Astrocyte (in vitro differentiated cells and primary cell): ENCODE measurements around the gene GSS. TPM values are rescaled to one million over a fixed set of nuclear protein-coding genes. Genes with fewer than 3 reads are reported as not detected.
A peak's percentile ranks its signal among the peaks of the same experiment; 100 is the strongest.

Source experiments
- DNase-seq: peaks from one replicate; pipeline ENCODE4 v3.0.0-alpha.2; 2010; ENCODE audit warnings: low read depth
- FAIRE-seq: peaks from 2 replicates; lab custom pipeline; 2011; peaks lifted over from hg19 to GRCh38; lab: Jason Lieb, UNC
- H2AFZ ChIP-seq: 2 replicates; pipeline ENCODE4 v1.6.0; 2012; ENCODE audit warnings: low read depth, low read length, inconsistent platforms
- H3K27ac ChIP-seq: 2 replicates; pipeline ENCODE4 v1.5.1; 2011; ENCODE audit warnings: low read depth, low read length, inconsistent platforms
- H3K27me3 ChIP-seq: 2 replicates; pipeline ENCODE4 v1.6.0; 2011; ENCODE audit warnings: low read length, inconsistent platforms; ENCODE audit not compliant: insufficient read depth
- H3K36me3 ChIP-seq: 2 replicates; pipeline ENCODE4 v1.5.1; 2011; ENCODE audit warnings: low read length, inconsistent platforms; ENCODE audit not compliant: insufficient read depth
- H3K4me1 ChIP-seq: 2 replicates; pipeline ENCODE4 v1.5.1; 2011; ENCODE audit warnings: low read length, inconsistent platforms; ENCODE audit not compliant: insufficient read depth
- H3K4me2 ChIP-seq: 2 replicates; pipeline ENCODE4 v1.6.0; 2012; ENCODE audit warnings: low read length, inconsistent platforms
- H3K4me3 ChIP-seq: 2 replicates; pipeline ENCODE4 v1.5.1; 2011; ENCODE audit warnings: low read depth, mild to moderate bottlenecking, low read length, inconsistent platforms; ENCODE audit not compliant: insufficient read depth
- H3K79me2 ChIP-seq: 2 replicates; pipeline ENCODE4 v1.6.0; 2012; ENCODE audit warnings: mild to moderate bottlenecking, low read length, inconsistent platforms; ENCODE audit not compliant: insufficient read depth
- H3K9ac ChIP-seq: 2 replicates; pipeline ENCODE4 v1.6.0; 2012; ENCODE audit warnings: mild to moderate bottlenecking, low read length, inconsistent platforms
- H3K9me3 ChIP-seq: 2 replicates; pipeline ENCODE4 v1.5.1; 2012; ENCODE audit warnings: low read depth, mild to moderate bottlenecking, low read length, inconsistent platforms; ENCODE audit not compliant: insufficient read depth
- H4K20me1 ChIP-seq: 2 replicates; pipeline ENCODE4 v1.6.0; 2012; ENCODE audit warnings: low read length, inconsistent platforms; ENCODE audit not compliant: insufficient read depth
- H3K27ac Mint-ChIP-seq: one replicate; pipeline ENCODE4 v1.8.0; 2021; ENCODE audit warnings: mild to moderate bottlenecking, mixed read lengths; ENCODE audit not compliant: unreplicated experiment
- H3K27me3 Mint-ChIP-seq: one replicate; pipeline ENCODE4 v1.8.0; 2021; ENCODE audit warnings: low read depth, mixed read lengths; ENCODE audit not compliant: unreplicated experiment
- H3K36me3 Mint-ChIP-seq: one replicate; pipeline ENCODE4 v1.8.0; 2021; ENCODE audit warnings: low read depth, mixed read lengths; ENCODE audit not compliant: unreplicated experiment
- H3K4me1 Mint-ChIP-seq: one replicate; pipeline ENCODE4 v1.8.0; 2021; ENCODE audit warnings: low read depth, mixed read lengths; ENCODE audit not compliant: unreplicated experiment
- H3K4me3 Mint-ChIP-seq: one replicate; pipeline ENCODE4 v1.8.0; 2021; ENCODE audit warnings: mild to moderate bottlenecking, moderate library complexity, mixed read lengths; ENCODE audit not compliant: unreplicated experiment
- H3K9me3 Mint-ChIP-seq: one replicate; pipeline ENCODE4 v1.8.0; 2021; ENCODE audit warnings: mild to moderate bottlenecking, mixed read lengths; ENCODE audit not compliant: unreplicated experiment
- CTCF ChIP-seq: IDR thresholded peaks from 2 replicates; pipeline ENCODE4 v1.5.1; 2011; ENCODE audit warnings: low read depth, mild to moderate bottlenecking, inconsistent platforms, low read length, moderate library complexity; ENCODE audit not compliant: insufficient read depth
- EZH2 ChIP-seq: IDR thresholded peaks from 2 replicates; pipeline ENCODE4 v1.6.1; 2012; ENCODE audit warnings: mild to moderate bottlenecking, low read length, inconsistent platforms; ENCODE audit not compliant: insufficient read depth
- total RNA-seq: library from RNA; stranded (reverse); gene quantifications from 2 replicates; pipeline ENCODE4 v1.2.1, GENCODE V29; 2021

The GSS gene
- total RNA-seq, 1 donor from 2014 or later, result 44.6 TPM

DNA sequence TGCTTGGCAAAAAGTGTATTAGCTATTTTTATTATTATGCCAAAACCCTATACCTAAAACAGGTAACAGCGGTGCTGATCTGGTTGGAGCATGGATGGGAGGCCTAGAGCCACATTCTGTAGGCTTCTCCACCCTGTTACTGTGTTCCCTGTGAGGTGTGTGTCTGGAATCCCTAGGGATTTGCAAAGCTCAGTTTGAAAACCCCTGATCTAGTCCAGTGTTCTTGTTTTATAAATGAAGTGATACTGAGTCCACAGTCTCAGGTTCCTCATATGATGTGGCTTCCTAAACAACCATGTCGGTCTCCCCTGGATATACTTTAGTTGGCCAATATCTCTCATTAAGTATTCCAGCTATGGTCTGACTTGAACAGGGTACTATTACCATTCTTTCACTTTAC lies 62.9 kb downstream of the GSS start:
- H3K27ac ChIP-seq, result no peak overlapping the region
- Mint-ChIP-seq H3K9me3 (no peaks in the 10 kb centered on the region), H3K36me3 (peaks cover 1% of the 10 kb centered on the region), H3K4me3 (no peak overlapping the region), H3K27ac (no peak overlapping the region), H3K4me1 (peaks cover 1% of the 10 kb centered on the region), H3K27me3 (no peaks in the 10 kb centered on the region)
- no peak overlapping the region for H3K4me3 ChIP-seq
- no peak overlapping the region for H2AFZ ChIP-seq
- H3K9ac ChIP-seq, result no peak overlapping the region
- H4K20me1 ChIP-seq, result peaks cover 6% of the 10 kb centered on the region
- no peaks in the 10 kb centered on the region for H3K79me2 ChIP-seq
- no peaks in the 10 kb centered on the region for H3K27me3 ChIP-seq
- no peak overlapping the region for H3K4me2 ChIP-seq
- FAIRE-seq, result no peak
- no peaks in the 10 kb centered on the region for H3K4me1 ChIP-seq
- DNase-seq, result no peak
- no peaks in the 10 kb centered on the region for H3K9me3 ChIP-seq
- no peaks in the 10 kb centered on the region for H3K36me3 ChIP-seq
- TF ChIP-seq CTCF (no peak), EZH2 (no peak)

- peak; percentile 64 for DNase-seq
- no peak overlapping the region for H3K4me3 Mint-ChIP-seq
- H3K27ac ChIP-seq, result no peak overlapping the region
These were observed 64.2 kb downstream of the GSS start for GRCh38 chr20:34891166-34892062.

More at GRCh38 chr20:34891166-34892062, 64.2 kb downstream of the GSS start:
- Histone ChIP-seq H3K4me1 (no peaks in the 10 kb centered on the region), H3K9ac (no peak overlapping the region), H2AFZ (no peak overlapping the region), H3K27me3 (no peaks in the 10 kb centered on the region), H4K20me1 (peaks cover 6% of the 10 kb centered on the region), H3K4me3 (no peak overlapping the region), H3K79me2 (no peaks in the 10 kb centered on the region), H3K4me2 (no peak overlapping the region), H3K9me3 (no peaks in the 10 kb centered on the region), H3K36me3 (no peaks in the 10 kb centered on the region)
- FAIRE-seq, result no peak
- Mint-ChIP-seq H3K9me3 (no peaks in the 10 kb centered on the region), H3K4me1 (peaks cover 1% of the 10 kb centered on the region), H3K27me3 (no peaks in the 10 kb centered on the region), H3K36me3 (no peaks in the 10 kb centered on the region), H3K27ac (no peak overlapping the region)
- TF ChIP-seq CTCF (no peak), EZH2 (no peak)
